Inflammatory macrophage (primary cell): ENCODE data around the gene PLPPR3.
"Not testable (repeated sequence)": the region's sequence is repeated elsewhere in the genome, so short reads cannot be mapped to it uniquely, and the experiment has no call there.

Experiments
- DNase-seq, 2 donors: peaks; one replicate each; pipeline ENCODE4 v3.0.0-alpha.2; 2020 to 2022

The PLPPR3 gene

DNA sequence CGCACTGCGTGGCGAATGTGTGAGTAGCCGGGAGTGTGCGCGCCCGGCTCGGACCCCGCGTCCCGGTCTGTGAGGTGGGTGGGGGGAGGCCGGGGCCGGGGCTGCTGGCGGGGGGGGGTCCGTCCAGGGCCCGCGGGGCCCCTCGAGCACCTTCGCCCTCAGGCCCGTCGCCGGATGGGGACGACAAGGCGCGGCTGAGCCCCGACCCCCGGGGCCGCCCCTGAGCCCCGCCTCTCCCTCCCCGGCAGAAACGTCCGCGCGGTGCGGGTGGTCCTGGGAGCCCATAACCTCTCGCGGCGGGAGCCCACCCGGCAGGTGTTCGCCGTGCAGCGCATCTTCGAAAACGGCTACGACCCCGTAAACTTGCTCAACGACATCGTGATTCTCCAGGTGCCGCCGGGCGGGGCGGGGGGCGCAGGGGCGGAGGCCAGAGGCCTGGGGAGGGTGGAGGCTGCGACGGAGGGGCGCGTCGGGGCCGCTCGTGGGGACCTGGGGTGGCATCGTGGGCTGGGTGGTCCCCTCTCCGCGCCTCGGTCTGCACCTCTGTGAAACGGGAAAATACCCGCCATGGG, 31.3 kb upstream of the PLPPR3 start:
- DNase-seq = no peak

DNA sequence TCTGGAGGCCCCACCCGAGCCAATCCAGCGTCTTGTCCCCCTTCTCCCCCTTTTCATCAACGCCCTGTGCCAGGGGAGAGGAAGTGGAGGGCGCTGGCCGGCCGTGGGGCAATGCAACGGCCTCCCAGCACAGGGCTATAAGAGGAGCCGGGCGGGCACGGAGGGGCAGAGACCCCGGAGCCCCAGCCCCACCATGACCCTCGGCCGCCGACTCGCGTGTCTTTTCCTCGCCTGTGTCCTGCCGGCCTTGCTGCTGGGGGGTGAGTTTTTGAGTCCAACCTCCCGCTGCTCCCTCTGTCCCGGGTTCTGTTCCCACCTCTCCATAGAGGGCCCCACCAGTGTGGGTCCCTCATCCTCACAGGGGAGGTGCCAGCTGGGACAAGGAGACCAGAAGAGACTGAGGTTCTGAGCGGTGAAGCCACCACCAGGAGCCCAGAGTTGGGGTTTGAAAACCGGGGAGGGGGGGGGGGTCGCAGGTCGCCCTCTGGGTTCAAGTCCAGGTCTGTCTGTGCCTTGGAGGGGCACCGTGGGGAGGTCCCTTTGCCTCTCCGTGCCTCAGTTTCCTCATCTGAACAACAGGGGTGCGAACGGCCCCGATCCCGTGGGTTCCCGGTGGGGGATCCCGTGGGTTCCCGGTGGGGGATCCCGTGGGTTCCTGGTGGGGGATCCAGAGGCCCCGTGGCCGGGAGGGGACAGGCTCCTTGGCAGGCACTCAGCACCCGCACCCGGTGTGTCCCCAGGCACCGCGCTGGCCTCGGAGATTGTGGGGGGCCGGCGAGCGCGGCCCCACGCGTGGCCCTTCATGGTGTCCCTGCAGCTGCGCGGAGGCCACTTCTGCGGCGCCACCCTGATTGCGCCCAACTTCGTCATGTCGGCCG, 30.6 kb upstream of the PLPPR3 start, which contains the start of gene ELANE:
TSS of gene ELANE (plus strand) at position 168 of the 878 bp plus-strand sequence. CDS start at position 194, 26 bp downstream.
- DNase-seq = no peak

DNA sequence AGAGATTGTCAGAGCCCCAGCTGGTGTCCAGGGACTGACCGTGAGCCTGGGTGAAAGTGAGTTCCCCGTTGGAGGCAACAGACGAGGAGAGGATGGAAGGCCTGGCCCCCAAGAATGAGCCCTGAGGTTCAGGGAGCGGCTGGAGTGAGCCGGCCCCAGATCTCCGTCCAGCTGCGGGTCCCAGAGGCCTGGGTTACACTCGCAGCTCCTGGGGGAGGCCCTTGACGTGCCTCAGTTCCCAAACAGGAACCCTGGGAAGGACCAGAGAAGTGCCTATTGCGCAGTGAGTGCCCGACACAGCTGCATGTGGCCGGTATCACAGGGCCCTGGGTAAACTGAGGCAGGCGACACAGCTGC, 29.2 kb upstream of the PLPPR3 start:
- DNase-seq = no peak

DNA sequence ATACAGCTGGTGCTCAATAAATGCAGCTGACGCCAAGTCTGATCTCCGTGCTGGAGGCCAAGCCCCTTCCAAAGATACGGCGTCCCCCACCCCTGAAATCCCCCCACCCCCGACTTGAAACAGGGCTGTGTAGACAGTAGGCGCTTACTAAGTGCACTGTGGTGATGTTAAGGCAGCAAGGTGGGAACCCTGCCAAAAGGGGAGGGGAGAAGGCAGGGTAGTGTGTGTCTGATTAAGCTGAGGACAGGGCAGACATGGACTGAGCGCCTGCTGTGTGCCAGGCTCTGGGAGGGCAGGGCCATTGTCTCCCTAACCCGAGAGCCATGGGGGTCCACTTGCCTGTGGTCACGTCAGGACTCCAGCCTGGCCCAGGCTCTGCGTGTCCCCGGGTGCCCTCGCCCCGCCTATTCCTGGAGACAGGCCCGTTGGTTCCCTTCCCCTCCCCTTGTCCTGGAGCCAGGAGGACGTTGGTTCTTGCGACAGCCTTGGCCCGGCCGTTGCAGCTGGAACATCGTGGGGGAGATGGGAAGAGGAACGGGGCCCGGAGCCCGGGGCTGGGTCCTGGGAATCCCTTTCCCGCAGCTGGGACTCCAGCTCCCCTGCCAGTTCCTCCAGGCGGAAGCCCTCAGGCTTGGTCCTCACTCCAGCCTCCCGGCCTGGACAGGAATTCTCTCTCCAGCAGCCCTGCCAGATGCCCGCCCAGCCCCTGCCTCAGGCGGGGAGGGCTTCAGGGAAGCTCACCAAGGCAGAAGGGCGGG, 28.6 kb upstream of the PLPPR3 start:
- peak; percentile 54 to 56 for DNase-seq

DNA sequence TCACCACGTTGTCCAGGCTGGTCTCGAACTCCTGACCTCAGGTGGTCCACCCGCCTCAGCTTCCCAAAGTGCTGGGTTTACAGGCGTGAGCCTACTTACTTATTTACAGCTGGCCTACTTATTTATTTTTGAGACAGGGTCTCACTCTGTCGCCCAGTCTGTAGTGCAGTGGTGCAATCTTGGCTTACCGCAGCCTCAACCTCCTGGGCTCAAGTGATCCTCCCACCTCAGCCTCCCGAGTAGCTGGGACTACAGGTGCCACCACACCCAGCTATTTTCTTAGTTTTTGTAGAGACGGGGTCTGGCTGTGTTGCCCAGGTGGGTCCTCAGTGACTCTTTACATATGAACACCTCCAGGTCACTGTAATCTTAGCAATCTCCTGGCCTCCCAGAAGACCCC, 27.4 kb upstream of the PLPPR3 start:
- not testable (repeated sequence) for DNase-seq

DNA sequence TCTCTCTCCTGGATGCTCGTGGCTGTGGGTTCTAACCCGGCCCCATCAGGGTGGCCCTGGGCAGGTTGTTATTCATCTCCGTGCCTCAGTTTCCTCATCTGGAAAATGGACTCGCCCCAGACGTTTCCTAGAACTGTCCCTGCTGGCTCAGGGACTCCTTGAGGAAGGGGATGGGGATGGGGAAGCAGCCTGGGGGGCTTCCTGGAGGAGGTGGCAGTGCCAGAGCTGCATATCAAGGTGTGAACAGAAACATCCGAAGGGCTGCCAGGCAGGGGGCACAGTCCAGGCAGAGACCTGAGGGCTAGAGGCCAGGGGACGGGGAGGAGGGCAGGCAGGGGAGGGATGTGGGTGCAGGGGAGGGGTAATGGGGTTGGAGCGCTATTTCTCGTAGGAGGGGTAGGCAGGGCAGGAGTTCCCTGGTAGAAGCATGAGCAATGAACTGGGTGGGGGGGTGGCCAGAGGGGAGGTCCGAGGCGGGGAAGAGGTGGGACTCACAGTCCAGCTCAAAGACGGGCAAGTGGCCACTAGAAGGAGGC, 26.7 kb upstream of the PLPPR3 start:
- DNase-seq = no peak

DNA sequence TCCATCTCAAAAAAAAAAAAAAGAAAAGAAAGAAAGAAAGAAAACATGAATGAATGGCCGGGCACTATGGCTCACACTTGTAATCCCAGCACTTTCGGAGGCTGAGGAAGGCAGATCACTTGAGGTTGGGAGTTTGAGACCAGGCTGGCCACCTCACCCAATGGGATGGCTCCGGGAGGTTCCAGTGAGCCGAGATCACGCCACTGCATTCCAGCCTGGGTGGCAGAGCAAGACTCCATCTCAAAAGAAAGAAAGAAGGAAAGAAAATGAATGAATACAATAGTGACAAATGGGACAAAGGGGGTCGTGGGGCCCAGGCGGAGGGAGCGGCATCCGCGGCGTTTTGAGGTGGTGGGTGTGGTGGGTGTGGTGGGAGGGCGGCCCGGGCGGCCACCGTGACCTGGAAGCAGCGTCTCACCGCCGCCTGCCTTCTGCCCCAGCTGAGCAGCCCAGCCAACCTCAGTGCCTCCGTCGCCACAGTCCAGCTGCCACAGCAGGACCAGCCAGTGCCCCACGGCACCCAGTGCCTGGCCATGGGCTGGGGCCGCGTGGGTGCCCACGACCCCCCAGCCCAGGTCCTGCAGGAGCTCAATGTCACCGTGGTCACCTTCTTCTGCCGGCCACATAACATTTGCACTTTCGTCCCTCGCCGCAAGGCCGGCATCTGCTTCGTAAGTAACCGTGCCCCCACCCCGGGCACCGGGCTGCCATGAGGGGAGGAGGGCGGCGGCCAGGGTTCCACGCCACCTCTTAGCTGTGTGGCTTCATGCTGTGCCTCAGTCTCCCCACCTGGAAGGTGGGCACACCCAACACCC, 24.2 kb upstream of the PLPPR3 start:
- DNase-seq = no peak

DNA sequence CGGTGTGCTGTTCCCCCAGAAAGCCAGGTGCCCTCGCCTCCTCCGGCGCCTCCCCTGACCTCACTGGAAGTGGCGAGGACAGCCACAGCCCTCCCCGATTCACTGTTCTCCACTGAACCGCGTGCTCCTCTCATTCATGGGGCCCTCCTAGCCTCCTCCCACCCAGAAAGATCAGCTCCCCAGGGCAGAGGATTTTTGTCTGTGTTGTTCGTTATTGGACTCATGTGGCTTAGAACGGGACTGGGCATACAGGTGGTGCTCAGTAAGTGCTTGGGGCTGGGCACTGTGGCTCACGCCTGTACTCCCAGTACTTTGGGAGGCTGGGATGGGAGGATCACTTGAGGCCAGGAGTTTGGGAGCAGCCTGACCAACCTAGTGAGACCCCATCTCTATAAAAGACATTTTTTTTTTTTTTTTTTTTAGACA, 22.8 kb upstream of the PLPPR3 start:
- DNase-seq = no peak

DNA sequence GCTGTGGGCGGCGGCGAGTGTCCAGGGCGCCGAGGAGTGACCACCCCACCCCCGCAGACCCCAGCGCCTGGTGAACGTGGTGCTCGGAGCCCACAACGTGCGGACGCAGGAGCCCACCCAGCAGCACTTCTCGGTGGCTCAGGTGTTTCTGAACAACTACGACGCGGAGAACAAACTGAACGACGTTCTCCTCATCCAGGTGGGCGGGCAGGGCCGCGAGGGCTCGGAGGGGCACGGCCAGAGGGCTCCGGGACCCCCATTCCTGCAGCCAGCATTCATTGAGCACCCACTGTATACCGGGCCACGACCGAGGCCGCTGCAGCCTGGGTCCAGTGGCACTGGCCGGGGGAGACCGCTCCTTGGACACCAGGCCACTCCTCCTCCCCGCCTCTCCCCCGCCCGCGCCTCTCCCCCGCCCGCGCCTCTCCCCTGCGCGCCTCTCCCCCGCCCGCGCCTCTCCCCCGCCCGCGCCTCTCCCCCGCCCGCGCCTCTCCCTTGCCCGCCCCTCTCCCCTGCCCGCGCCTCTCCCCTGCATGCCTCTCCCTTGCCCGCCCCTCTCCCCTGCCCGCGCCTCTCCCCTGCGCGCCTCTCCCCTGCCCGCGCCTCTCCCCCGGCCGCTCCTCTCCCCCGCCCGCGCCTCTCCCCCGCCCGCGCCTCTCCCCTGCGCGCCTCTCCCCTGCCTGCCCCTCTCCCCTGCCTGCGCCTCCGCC, 22.2 kb upstream of the PLPPR3 start:
- no peak for DNase-seq

DNA sequence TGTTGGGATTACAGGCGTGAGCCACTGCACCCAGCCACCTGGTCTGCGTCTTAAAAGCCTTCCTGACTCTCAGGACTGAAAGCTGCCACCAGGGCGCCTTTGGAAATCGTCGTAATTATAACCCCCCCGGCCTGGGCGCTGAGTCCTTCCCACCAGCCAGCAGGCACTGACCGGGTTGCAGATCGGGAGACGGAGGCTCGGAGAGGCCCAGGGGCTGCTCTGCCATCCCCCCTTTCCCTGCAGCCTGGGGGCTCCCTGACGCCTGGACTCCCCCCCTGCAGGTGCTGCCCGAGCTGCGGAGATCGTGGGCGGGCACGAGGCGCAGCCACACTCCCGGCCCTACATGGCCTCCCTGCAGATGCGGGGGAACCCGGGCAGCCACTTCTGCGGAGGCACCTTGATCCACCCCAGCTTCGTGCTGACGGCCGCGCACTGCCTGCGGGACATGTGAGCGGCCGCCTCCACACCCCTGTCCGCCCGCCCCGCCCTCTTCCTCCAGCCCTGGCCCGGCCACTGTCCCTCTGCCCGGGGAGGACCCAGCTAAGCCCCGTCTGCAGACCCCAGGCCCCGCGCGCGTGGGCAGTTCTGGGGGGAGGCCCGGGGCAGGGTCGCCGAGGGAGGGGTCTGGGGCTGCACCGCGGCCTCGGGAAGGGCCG, 21.6 kb upstream of the PLPPR3 start:
- DNase-seq = peak in 1 of 2 donors; percentile 49

DNA sequence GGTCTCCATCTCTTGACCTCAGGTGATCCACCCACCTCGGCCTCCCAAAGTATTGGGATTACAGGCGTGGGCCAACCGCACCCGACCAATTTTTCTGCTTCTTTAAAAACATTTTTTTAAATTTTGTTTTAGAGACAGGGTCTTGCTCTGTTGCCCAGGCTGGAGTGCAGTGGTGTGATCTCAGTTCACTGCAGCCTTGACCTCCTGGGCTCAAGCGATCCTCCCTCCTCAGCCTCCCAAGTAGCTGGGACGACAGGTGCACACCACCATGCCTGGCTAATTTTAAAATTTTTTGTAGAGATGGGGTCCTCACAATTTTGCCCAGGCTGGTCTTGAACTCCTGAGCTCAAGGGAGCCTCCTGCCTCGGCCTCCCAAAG, 21.0 kb upstream of the PLPPR3 start:
- not testable (repeated sequence) for DNase-seq

DNA sequence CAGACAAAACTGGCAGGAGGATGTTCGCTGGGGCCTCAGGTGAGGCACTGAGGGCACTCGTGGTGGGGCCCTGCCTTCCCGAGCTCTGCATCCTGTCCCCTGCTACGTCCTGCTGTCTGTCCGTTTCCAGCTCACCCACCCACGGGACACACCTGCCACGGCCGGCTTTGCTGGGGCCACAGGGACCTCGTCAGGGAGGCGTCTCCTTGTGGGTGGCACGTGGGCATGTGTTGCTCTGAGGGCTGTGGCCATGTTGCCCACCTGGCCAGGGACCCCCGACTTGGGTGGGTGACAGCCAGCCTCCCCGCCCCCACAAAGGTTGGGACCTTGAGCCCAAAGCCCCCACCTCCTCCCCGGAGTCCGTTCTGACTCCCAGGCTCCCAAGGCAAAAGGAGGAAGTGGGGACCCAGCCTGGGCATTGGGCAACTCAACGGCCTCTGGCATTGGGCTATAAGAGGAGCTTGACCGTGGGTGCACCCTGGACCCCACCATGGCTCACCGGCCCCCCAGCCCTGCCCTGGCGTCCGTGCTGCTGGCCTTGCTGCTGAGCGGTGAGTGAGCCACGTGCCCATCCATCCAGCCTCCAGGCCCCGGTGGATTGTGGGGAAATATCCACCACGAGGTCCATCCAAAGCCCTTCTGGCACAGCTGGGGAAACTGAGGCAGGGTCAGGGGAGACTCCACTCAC, 18.9 kb upstream of the PLPPR3 start, which contains the start of gene PRTN3:
TSS of gene PRTN3 (plus strand) at position 481 of the 688 bp plus-strand sequence. CDS start at position 491, 10 bp downstream.
- peak; percentile 64 to 67 for DNase-seq

DNA sequence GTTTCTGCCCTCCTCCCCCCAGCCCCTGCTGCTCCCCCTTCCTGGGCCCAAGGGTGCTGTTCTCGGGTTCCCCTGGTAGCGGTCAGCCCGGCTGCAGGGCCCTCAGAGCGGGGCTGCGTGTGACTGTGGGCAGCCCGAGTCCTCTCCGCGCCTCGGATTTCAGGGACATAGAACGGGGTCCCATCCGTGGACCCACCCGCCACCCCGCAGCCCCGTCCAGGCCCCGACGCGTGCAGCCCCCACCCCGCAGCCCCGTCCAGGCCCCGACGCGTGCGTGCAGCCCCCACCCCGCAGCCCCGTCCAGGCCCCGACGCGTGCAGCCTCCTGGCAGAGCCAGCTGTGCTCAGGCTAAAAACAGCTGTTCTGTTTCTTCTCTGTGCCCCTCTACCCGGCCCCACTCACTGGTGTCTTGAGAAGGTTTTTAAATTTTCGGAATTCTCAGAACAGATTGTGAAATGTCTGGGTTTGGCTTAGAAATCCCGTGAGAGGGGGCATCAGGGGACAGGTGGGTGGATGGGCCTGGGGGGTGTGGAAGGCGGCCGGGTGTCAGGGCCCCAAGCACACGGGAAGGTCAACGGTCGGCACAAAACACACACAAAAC, 13.6 kb upstream of the PLPPR3 start:
- DNase-seq = no peak

DNA sequence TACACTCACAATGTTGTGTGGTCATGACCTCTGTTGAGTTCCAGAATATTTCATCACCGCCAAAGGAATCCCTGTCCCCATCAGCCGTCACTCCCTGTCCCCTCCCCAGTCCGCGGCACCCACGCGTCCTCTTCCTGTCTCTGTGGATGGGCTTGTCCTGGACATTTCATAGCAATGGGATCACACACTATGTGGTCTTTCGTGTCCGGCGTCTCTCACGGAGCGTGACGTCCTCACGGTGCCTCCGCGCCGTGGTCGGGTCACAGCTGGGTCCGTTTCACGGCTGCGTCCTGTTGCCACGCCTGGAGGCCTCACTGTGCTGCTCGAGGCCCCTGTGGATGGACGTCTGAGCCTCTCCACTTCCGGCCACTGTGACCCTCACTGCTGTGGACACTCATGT, 12.5 kb upstream of the PLPPR3 start:
- no peak for DNase-seq

DNA sequence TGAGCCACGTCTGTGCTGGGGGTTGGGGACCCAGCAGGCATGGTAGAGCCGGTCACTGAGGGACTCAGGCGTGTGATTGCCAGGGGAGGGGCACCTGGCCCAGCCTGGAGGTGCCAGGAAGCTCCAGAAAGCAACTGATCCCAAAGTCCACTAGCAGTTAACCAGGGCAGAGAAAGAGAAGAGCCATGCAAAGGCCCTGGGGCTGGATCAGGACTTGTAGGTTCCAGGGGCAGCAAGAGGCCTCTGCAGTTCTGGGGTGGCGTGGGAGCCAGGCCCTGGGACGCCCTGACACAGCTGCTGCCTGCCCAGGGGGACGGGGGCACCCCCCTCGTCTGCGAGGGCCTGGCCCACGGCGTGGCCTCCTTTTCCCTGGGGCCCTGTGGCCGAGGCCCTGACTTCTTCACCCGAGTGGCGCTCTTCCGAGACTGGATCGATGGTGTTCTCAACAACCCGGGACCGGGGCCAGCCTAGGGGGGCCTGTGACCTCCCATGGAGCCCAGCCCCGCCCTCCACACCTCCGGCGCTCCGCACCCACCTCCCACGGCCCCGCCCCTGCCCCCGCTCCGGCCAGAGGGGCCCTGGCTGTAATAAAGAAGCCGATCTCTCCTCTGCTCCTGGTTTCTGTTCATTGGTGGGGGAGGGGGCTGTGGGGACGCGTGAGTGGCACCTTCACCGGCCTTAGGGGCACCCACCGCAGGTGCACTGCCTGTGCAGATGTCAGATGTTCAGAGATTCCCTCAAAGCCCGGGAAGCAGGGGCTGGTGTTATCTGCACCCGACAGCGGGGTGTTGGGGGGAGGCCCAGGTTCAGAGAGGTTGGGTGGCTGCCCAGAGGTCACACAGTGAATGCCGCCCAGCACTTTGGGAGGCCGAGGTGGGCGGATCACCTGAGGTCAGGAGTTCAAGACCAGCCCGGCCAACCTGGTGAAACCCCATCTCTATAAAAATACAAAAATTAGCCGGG, 9.9 kb upstream of the PLPPR3 start:
- DNase-seq = no peak

DNA sequence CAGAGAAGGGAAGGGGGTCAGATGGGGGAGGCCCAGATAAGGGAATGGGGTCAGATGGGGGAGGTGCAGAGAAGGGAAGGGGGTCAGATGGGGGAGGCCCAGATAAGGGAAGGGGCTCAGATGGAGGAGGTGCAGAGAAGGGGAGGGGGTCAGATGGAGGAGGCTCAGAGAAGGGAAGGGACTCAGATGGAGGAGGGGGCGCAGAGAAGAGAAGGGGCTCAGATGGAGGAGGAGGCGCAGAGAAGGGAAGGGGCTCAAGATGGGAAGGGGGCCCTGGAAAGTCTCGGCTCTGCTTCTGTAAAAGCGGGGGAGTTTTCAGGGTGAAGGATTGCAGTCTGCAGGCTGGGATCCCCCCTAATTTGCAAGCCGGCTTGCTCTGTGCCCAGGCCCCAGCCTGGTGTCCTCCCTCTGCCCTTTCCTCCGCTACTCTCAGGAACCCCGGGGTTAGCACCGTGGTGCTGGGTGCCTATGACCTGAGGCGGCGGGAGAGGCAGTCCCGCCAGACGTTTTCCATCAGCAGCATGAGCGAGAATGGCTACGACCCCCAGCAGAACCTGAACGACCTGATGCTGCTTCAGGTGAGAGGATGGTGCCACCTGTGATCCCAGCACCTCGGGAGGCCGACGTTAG, 7.5 kb upstream of the PLPPR3 start:
- DNase-seq = no peak

DNA sequence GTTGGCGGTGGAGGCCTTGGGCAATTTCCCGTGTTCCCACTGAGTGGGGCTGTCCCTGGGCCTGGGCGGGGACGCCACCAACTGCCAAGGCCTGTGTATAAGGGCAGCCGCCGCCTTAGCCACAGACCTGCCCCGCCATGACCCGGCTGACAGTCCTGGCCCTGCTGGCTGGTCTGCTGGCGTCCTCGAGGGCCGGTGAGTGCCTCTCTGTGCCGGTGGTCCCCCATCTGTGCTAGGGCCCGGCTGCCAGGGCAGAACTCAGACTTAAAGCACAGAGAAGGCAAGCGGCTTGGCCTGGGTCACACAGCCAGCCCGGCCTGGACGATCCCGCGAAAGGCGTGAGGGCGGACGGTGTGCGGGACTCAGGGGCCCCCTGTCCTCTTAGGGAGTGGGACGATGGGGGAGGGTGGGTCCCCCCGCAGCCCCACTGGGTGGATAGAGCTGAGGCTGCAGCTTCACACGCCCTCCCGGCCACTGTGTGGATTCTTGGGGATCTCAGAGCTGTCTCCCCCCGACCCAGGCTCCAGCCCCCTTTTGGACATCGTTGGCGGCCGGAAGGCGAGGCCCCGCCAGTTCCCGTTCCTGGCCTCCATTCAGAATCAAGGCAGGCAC, 6.1 kb upstream of the PLPPR3 start, which contains the start of gene AZU1:
TSS of gene AZU1 (plus strand) at position 128 of the 612 bp plus-strand sequence. CDS start at position 138, 10 bp downstream.
- DNase-seq = peak; percentile 80 to 84

DNA sequence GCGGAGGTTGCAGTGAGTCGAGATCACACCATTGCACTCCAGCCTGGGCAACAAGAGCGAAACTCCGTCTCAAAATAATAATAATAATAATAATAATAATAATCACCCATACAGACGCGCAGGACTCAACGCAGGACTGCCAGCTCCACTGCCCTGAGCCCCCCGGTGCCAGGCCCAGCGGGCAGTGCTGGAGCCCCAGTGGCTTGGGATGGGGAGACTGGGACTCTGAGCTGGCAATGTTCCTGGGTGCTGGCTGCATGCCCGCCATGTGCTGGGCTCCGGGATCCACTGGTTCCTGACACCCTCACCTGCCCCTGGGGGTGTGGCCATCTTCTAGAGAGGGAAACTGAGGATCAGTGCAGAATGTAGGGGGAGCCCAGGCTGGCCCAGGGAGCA, 5.6 kb upstream of the PLPPR3 start:
- DNase-seq = no peak
